Pons (tissue), 1 donor: ENCODE measurements around the gene C2orf42.
"Not testable (repeated sequence)": the region's sequence is repeated elsewhere in the genome, so short reads cannot be mapped to it uniquely, and the experiment has no call there.

ENCODE experiments used
- DNase-seq: peaks from one replicate; pipeline ENCODE4 v3.0.0-alpha.2; 2016; ENCODE audit warnings: low spot score

Gene C2orf42

GRCh38 chr2:70190418-70191243 is at the start of gene C2orf42:
TSS of gene C2orf42 (minus strand) at chr2:70191019. CDS start at chr2:70181985, 9,034 bp downstream.
- DNase-seq: peak; percentile 97

GRCh38 chr2:70240599-70240998 is 49.8 kb upstream of the C2orf42 start:
- no peak for DNase-seq

GRCh38 chr2:70233926-70234325 is 43.1 kb upstream of the C2orf42 start:
- DNase-seq: no peak

- no peak for DNase-seq
Measured at GRCh38 chr2:70226781-70227180, 36.0 kb upstream of the C2orf42 start.

GRCh38 chr2:70223305-70223704 is 32.5 kb upstream of the C2orf42 start:
- not testable (repeated sequence) for DNase-seq

GRCh38 chr2:70214953-70215549 is 24.2 kb upstream of the C2orf42 start:
- DNase-seq: no peak

GRCh38 chr2:70214365-70214764 is 23.5 kb upstream of the C2orf42 start:
- no peak for DNase-seq

GRCh38 chr2:70212298-70212932 is 21.6 kb upstream of the C2orf42 start:
- DNase-seq: no peak

GRCh38 chr2:70211595-70211994 is 20.8 kb upstream of the C2orf42 start:
- DNase-seq: no peak

GRCh38 chr2:70204452-70204851 is 13.6 kb upstream of the C2orf42 start:
- no peak for DNase-seq

GRCh38 chr2:70203086-70203485 is 12.3 kb upstream of the C2orf42 start:
- DNase-seq: no peak

- DNase-seq: no peak
Measured at GRCh38 chr2:70202236-70202806, 11.5 kb upstream of the C2orf42 start.

- no peak for DNase-seq
Measured at GRCh38 chr2:70201831-70202230, 11.0 kb upstream of the C2orf42 start.

GRCh38 chr2:70201225-70201768 is 10.5 kb upstream of the C2orf42 start:
- no peak for DNase-seq

GRCh38 chr2:70199320-70199864 is 8.6 kb upstream of the C2orf42 start:
- no peak for DNase-seq

- no peak for DNase-seq
Measured at GRCh38 chr2:70192516-70192915, 1.7 kb upstream of the C2orf42 start.

GRCh38 chr2:70191244-70191735 is 471 bp upstream of the C2orf42 start:
- DNase-seq: no peak

GRCh38 chr2:70188460-70188859 is 2.4 kb downstream of the C2orf42 start:
- DNase-seq: no peak

GRCh38 chr2:70187170-70187569 is 3.6 kb downstream of the C2orf42 start:
- DNase-seq: not testable (repeated sequence)

GRCh38 chr2:70182689-70183088 is 8.1 kb downstream of the C2orf42 start:
- DNase-seq: no peak

- no peak for DNase-seq
Measured at GRCh38 chr2:70181363-70181956, 9.4 kb downstream of the C2orf42 start.

- DNase-seq: no peak
Measured at GRCh38 chr2:70173520-70173919, 17.3 kb downstream of the C2orf42 start.
